B cell (primary cell): ENCODE results near the gene SZT2. TPM values are rescaled to one million over a fixed set of nuclear protein-coding genes. Genes with fewer than 3 reads are reported as not detected.

Experiments
- ATAC-seq: fragments of 200-7000 bp; cut with Tn5 transposase; one replicate; pipeline ENCODE4 v1.10.0; 2021; ENCODE audit warnings: low read depth, mild to moderate bottlenecking, moderate number of reproducible peaks, moderate library complexity
- CTCF ChIA-PET: fragments of 350-600 bp; sonication (Branson Sonifier 250); formaldehyde crosslinking; loops from one replicate; lab custom pipeline; 2021; ENCODE audit warnings: antibody characterized with exemption, inconsistent platforms; lab: Charles Lee
- POLR2A ChIA-PET: fragments of 350-600 bp; sonication (Branson Sonifier 250); formaldehyde crosslinking; loops from one replicate; lab custom pipeline; 2021; ENCODE audit warnings: antibody characterized with exemption; lab: Charles Lee
- DNase-seq: peaks from one replicate; pipeline ENCODE4 v3.0.0; 2013
- H2AFZ ChIP-seq: 2 replicates; pipeline ENCODE4 v1.6.1; 2012; ENCODE audit warnings: mild to moderate bottlenecking, low read depth, low read length; ENCODE audit not compliant: insufficient read depth, poor library complexity, severe bottlenecking
- H3K27ac ChIP-seq, 2 donors: 1 replicate in 1 of 2; 2 replicates in 1 of 2; pipeline ENCODE4 v1.5.1; 2012 to 2013; ENCODE audit warnings: low read length in 2 of 2, mild to moderate bottlenecking in 2 of 2, moderate library complexity in 1 of 2
- H3K27me3 ChIP-seq, 4 experiments: fragments of 200-600 bp in 1 of 4; sonication (generic) in 1 of 4; replicated peaks in 1 of 4; 1 replicate in 2 of 4; 2 replicates in 2 of 4; pipeline versions ENCODE4 v1.6.1 to v1.7.0; 2013 to 2016; ENCODE audit warnings: low read length in 3 of 4, mild to moderate bottlenecking in 2 of 4, mixed read lengths in 1 of 4, moderate library complexity in 1 of 4; ENCODE audit not compliant: insufficient read depth in 4 of 4, control insufficient read depth in 3 of 4; ENCODE audit errors: control extremely low read depth in 1 of 4
- H3K36me3 ChIP-seq, 2 experiments: replicated peaks in 1 of 2; 1 replicate in 1 of 2; 2 replicates in 1 of 2; pipeline versions ENCODE4 v1.6.1 to v1.7.1; 2013; ENCODE audit warnings: low read length in 1 of 2; ENCODE audit not compliant: insufficient read depth in 2 of 2, control insufficient read depth in 1 of 2; ENCODE audit errors: control extremely low read depth in 1 of 2, extremely low read depth in 1 of 2
- H3K4me1 ChIP-seq, 2 donors: fragments of 200-600 bp in 1 of 2; sonication (generic) in 1 of 2; 1 replicate in 1 of 2; 2 replicates in 1 of 2; pipeline versions ENCODE4 v1.5.1 to v1.6.1; 2013 to 2017; ENCODE audit warnings: low read length in 2 of 2; ENCODE audit not compliant: control insufficient read depth in 2 of 2, insufficient read depth in 2 of 2
- H3K4me2 ChIP-seq: replicated peaks from 2 replicates; pipeline ENCODE3; 2012; ENCODE audit warnings: mild to moderate bottlenecking, low read depth, low read length; ENCODE audit not compliant: poor library complexity, severe bottlenecking
- H3K4me3 ChIP-seq, 5 experiments: fragments of 200-600 bp in 1 of 5; sonication (generic) in 1 of 5; 1 replicate in 3 of 5; 2 replicates in 2 of 5; pipeline versions ENCODE4 v1.5.1 to v1.7.0; 2011 to 2016; ENCODE audit warnings: low read length in 4 of 5, mild to moderate bottlenecking in 4 of 5, low read depth in 2 of 5, control low read depth in 1 of 5, moderate library complexity in 1 of 5; ENCODE audit not compliant: insufficient read depth in 1 of 5; ENCODE audit errors: control extremely low read depth in 1 of 5, extremely low read depth in 1 of 5
- H3K79me2 ChIP-seq: fragments of 200-600 bp; sonication (generic); one replicate; pipeline ENCODE4 v1.6.0; 2016; ENCODE audit warnings: low read length; ENCODE audit not compliant: control insufficient read depth, insufficient read depth
- H3K9ac ChIP-seq: fragments of 200-600 bp; sonication (generic); 2 replicates; pipeline ENCODE4 v1.6.1; 2017; ENCODE audit warnings: mild to moderate bottlenecking, low read length, moderate library complexity
- H3K9me3 ChIP-seq, 3 donors: one replicate each; pipeline versions ENCODE4 v1.6.1 to v1.7.1; 2013; ENCODE audit warnings: low read length in 2 of 3; ENCODE audit not compliant: control insufficient read depth in 2 of 3, insufficient read depth in 1 of 3; ENCODE audit errors: control extremely low read depth in 1 of 3
- H4K20me1 ChIP-seq: 2 replicates; pipeline ENCODE4 v1.6.0; 2012; ENCODE audit warnings: mild to moderate bottlenecking, low read length; ENCODE audit not compliant: insufficient read depth, control insufficient read depth, poor library complexity, severe bottlenecking
- H3K27ac Mint-ChIP-seq: one replicate; pipeline ENCODE4 v1.8.0; 2021; ENCODE audit warnings: mixed read lengths
- H3K27me3 Mint-ChIP-seq: one replicate; pipeline ENCODE4 v1.8.0; 2021; ENCODE audit warnings: mixed read lengths
- H3K4me1 Mint-ChIP-seq: one replicate; pipeline ENCODE4 v1.8.0; 2021; ENCODE audit warnings: mixed read lengths
- H3K4me3 Mint-ChIP-seq: one replicate; pipeline ENCODE4 v1.8.0; 2021; ENCODE audit warnings: mixed read lengths
- H3K9me3 Mint-ChIP-seq: one replicate; pipeline ENCODE4 v1.8.0; 2022; ENCODE audit warnings: mixed read lengths; ENCODE audit not compliant: insufficient read depth
- CTCF ChIP-seq: fragments of 200-600 bp; IDR thresholded peaks from one replicate; pipeline ENCODE4 v1.8.0; 2022; ENCODE audit warnings: antibody characterized with exemption, mild to moderate bottlenecking
- EZH2 ChIP-seq: IDR thresholded peaks from 2 replicates; pipeline ENCODE4 v1.6.1; 2012; ENCODE audit warnings: borderline replicate concordance, low read depth, mild to moderate bottlenecking, moderate library complexity, low read length; ENCODE audit not compliant: insufficient read depth, poor library complexity, severe bottlenecking
- WGBS: methylation state at CpG from one replicate; pipeline ENCODE4 v1.1.5; 2013; ENCODE audit warnings: missing lambda C conversion rate; ENCODE audit not compliant: insufficient coverage; 5-methylcytosine and 5-hydroxymethylcytosine counted together
- intact Hi-C: fragments of 100-400 bp; cut with micrococcal nuclease; formaldehyde crosslinking; loops from one replicate; pipeline ENCODE4 v1.10.0; 2022
- polyA plus RNA-seq: library from polyadenylated mRNA; depleted of rRNA; stranded (reverse); fragments of >200 nt; gene quantifications from 2 replicates; pipeline ENCODE4 v1.2.3, GENCODE V29; 2012
- total RNA-seq, 2 donors: library from RNA; stranded (reverse); fragments of 120-200 nt in 1 of 2; gene quantifications; 1 replicate in 1 of 2; 2 replicates in 1 of 2; pipeline versions ENCODE4 v1.2.3 to v1.2.4, GENCODE V29; 2013 to 2022

Gene SZT2
- total and polyA plus RNA-seq, 2 donors (not counting 1 experiment from before 2014, with no cell fraction given), result 41.4 to 197 TPM

GRCh38 chr1:43451701-43452532, 62.2 kb downstream of the SZT2 start:
- H2AFZ ChIP-seq, result no peak overlapping the region
- H3K9me3 ChIP-seq, result no peaks in the 10 kb centered on the region
- no peak overlapping the region for H3K4me3 ChIP-seq
- H3K4me3 Mint-ChIP-seq, result peak overlapping the region; percentile 97
- intact Hi-C loops, result no loop called here
- peak; percentile 28 for DNase-seq
- WGBS, result 91% methylated on average over 20 of the region's 22 CpGs
- ATAC-seq, result no peak
- peaks cover 8 to 9% of the 10 kb centered on the region in 2 donors for H3K4me1 ChIP-seq
- H3K79me2 ChIP-seq, result no peaks in the 10 kb centered on the region
- POLR2A ChIA-PET, result no interaction called here
- H3K4me2 ChIP-seq, result no peak overlapping the region
- peaks cover 0 to 37% of the 10 kb centered on the region in 2 experiments for H3K36me3 ChIP-seq
- H3K27me3 ChIP-seq, result peaks cover 0 to 12% (median 9%) of the 10 kb centered on the region in 4 experiments
- TF ChIP-seq EZH2 (no peak), CTCF (no peak)
- H3K9me3 Mint-ChIP-seq, result no peaks in the 10 kb centered on the region
- H3K27ac ChIP-seq, result no peak overlapping the region
- CTCF ChIA-PET, result no interaction called here
- H3K9ac ChIP-seq, result no peak overlapping the region
- H3K4me1 Mint-ChIP-seq, result peaks cover 21% of the 10 kb centered on the region
- peak overlapping the region; percentile 7 for H3K27ac Mint-ChIP-seq
- peaks cover 10% of the 10 kb centered on the region for H3K27me3 Mint-ChIP-seq
- no peaks in the 10 kb centered on the region for H4K20me1 ChIP-seq
